Activated CD4-positive, alpha-beta T cell treated with anti-CD3 and anti-CD28 coated beads, Interleukin-2, amount 10 ng/mL, durations not matched to agents 24 days and 14 days (primary cell): ENCODE measurements around the gene GPANK1. TPM values are rescaled to one million over a fixed set of nuclear protein-coding genes. Genes with fewer than 3 reads are reported as not detected.
"Not testable (repeated sequence)": the region's sequence is repeated elsewhere in the genome, so short reads cannot be mapped to it uniquely, and the experiment has no call there.

ENCODE experiments used
- DNase-seq: peaks from one replicate; pipeline ENCODE4 v3.0.0; 2022
- H3K27ac Mint-ChIP-seq: one replicate; pipeline ENCODE4 v1.8.0; 2022; ENCODE audit warnings: mild to moderate bottlenecking, mixed read lengths
- H3K27me3 Mint-ChIP-seq: one replicate; pipeline ENCODE4 v1.8.0; 2022; ENCODE audit warnings: mixed read lengths
- H3K36me3 Mint-ChIP-seq: one replicate; pipeline ENCODE4 v1.8.0; 2022; ENCODE audit warnings: low read depth, mild to moderate bottlenecking, mixed read lengths
- H3K4me1 Mint-ChIP-seq: one replicate; pipeline ENCODE4 v1.8.0; 2021; ENCODE audit warnings: mixed read lengths
- H3K4me3 Mint-ChIP-seq: one replicate; pipeline ENCODE4 v1.8.0; 2022; ENCODE audit warnings: mild to moderate bottlenecking, moderate library complexity, mixed read lengths
- H3K9me3 Mint-ChIP-seq: one replicate; pipeline ENCODE4 v1.8.0; 2021; ENCODE audit warnings: mixed read lengths
- intact Hi-C: fragments of 100-400 bp; cut with micrococcal nuclease; formaldehyde crosslinking; loops from one replicate; pipeline ENCODE4 v1.15.1; 2023
- total RNA-seq: library from RNA; stranded (reverse); gene quantifications from 2 replicates; pipeline ENCODE4 v1.2.3, GENCODE V29; 2022

Gene GPANK1
- total RNA-seq = 32.9 and 33.6 TPM in 2 replicates

- H3K36me3 Mint-ChIP-seq = peaks cover 76% of the 10 kb centered on the region
- no peaks in the 10 kb centered on the region for H3K27me3 Mint-ChIP-seq
- peaks cover 57% of the 10 kb centered on the region for H3K4me1 Mint-ChIP-seq
These were observed at the start of gene GPANK1 for GRCh38 chr6:31664790-31665500. Gene GPANK1 (minus strand): TSS chr6:31664997. CDS start chr6:31664478, 519 bp downstream.

GRCh38 chr6:31713991-31714684, 49.3 kb upstream of the GPANK1 start:
- no peaks in the 10 kb centered on the region for H3K9me3 Mint-ChIP-seq
- no peak for DNase-seq
- no peaks in the 10 kb centered on the region for H3K36me3 Mint-ChIP-seq
- peaks cover 14% of the 10 kb centered on the region for H3K4me1 Mint-ChIP-seq
- H3K4me3 Mint-ChIP-seq = no peak overlapping the region
- intact Hi-C loops = no loop called here
- peaks cover 11% of the 10 kb centered on the region for H3K27me3 Mint-ChIP-seq
- no peak overlapping the region for H3K27ac Mint-ChIP-seq

More at GRCh38 chr6:31664790-31665500, at the start of gene GPANK1:
- Mint-ChIP-seq H3K4me3 (peak within 1 kb of the TSS; percentile 96), H3K27ac (peak within 1 kb of the TSS; percentile 96), H3K9me3 (no peaks in the 10 kb centered on the region)
- intact Hi-C loops = loop anchor here (1.0 to 10.0 kb wide), 10 partner anchors 13 to 1190 kb away; partner anchors contain the start of genes ABHD16A, ATP6V1G2, BAG6 and CLIC1
- DNase-seq = peak; percentile 97

DNA sequence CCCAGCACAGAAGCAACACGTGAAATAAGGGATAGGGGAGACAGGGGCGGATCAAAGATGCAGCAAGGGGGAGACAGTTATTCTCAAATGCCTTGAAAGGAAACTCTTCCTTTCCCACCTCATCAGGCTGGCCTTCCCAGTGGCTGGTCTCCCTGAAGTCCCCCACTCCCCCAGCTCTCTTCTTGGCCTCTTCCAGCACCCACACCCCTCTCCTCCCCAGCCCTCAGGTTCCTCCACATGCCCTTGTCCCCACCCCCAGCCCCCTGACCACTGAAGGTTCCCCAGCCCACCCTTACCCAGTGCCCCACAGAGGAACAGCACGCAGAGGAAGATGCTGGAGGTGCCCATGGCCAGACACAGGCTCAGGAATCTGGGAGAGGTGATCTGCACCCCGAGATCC, 48.7 kb upstream of the GPANK1 start:
- intact Hi-C loops = no loop called here

DNA sequence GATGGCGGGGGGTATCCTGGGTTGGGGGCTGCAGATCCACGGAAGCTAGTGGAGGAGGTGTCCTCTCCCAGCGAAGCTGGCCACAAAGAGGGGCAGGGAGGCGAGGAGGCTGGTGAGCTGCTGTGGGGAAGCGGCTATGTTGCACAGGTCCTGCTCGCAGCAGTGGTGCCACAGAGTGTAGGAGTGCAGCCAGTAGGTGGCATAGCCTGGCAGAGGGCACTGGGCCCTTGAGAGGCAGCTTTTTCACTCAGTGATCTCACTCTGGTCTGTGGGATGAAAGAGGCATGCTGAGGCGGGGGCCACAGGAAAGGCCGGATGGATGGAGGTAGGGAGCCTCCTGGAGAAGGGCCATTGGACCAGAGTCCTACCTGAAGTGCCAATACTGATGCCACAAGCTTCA, 47.5 kb upstream of the GPANK1 start:
- Mint-ChIP-seq H3K9me3 (no peaks in the 10 kb centered on the region), H3K4me3 (no peak overlapping the region), H3K36me3 (no peaks in the 10 kb centered on the region), H3K27ac (no peak overlapping the region), H3K4me1 (peaks cover 14% of the 10 kb centered on the region), H3K27me3 (peaks cover 11% of the 10 kb centered on the region)
- no peak for DNase-seq
- intact Hi-C loops = no loop called here

More for the DNA sequence above, 48.7 kb upstream of the GPANK1 start:
- no peaks in the 10 kb centered on the region for H3K36me3 Mint-ChIP-seq
- peaks cover 11% of the 10 kb centered on the region for H3K27me3 Mint-ChIP-seq
- H3K27ac Mint-ChIP-seq = no peak overlapping the region
- H3K9me3 Mint-ChIP-seq = no peaks in the 10 kb centered on the region
- H3K4me1 Mint-ChIP-seq = peaks cover 14% of the 10 kb centered on the region
- H3K4me3 Mint-ChIP-seq = no peak overlapping the region
- DNase-seq = no peak

- no peak for DNase-seq
- intact Hi-C loops = no loop called here
- Mint-ChIP-seq H3K4me1 (peaks cover 14% of the 10 kb centered on the region), H3K27ac (no peak overlapping the region), H3K4me3 (no peak overlapping the region), H3K36me3 (no peaks in the 10 kb centered on the region), H3K27me3 (peaks cover 11% of the 10 kb centered on the region), H3K9me3 (no peaks in the 10 kb centered on the region)
These were observed 46.4 kb upstream of the GPANK1 start for GRCh38 chr6:31711233-31711632.

DNA sequence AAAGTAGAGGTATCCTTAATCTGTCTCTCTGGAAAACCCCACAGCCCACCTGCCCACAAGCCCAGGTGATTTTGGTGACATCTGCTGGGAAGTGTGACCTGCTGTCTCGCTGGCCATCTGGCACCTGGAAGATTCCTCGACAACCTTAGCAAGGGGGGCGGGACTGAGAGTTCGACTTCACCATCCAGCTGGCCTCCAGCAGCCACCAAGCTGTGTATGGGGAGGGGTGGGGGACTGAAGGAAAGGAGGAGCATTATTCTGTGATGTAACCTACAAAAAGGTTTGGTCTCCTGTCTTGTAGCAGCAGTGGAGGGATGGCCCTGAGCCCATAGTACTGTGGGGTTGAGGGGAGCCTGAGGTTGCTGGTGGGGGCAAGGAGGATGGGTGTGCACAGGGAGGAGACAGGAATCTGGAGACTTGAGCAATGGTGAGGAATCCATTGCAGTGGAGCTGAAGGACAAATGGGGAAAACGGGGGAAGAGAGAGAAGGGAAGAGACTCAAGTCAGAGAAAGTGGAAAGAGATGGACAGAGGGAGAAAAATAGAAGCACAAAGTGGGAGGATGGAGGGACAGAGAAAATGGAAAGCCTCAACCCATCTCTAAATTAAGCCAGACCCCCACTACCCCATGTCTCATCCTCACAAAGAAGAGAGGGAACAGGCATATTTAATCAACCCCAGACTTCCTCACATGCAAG, 45.9 kb upstream of the GPANK1 start:
- Mint-ChIP-seq H3K27me3 (peaks cover 11% of the 10 kb centered on the region), H3K4me1 (peaks cover 14% of the 10 kb centered on the region), H3K36me3 (no peaks in the 10 kb centered on the region), H3K4me3 (no peak overlapping the region), H3K9me3 (no peaks in the 10 kb centered on the region), H3K27ac (no peak overlapping the region)
- intact Hi-C loops = no loop called here
- DNase-seq = no peak

DNA sequence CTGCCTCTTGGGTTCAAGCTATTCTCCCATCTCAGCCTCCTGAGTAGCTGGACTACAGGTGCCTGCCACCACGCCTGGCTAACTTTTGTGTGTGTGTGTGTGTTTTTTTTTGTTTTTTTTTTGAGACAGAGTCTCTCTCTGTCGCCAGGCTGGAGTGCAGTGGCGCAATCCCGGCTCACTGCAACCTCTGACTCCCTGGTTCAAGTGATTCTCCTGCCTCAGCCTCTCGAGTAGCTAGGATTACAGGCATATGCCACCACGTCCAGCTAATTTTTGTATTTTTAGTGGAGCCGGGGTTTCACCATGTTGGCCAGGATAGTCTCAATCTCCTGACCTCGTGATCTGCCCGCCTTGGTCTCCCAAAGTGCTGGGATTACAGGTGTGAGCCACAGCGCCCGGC, 44.4 kb upstream of the GPANK1 start:
- H3K27ac Mint-ChIP-seq, intact Hi-C loops, DNase-seq, H3K36me3 Mint-ChIP-seq, H3K9me3 Mint-ChIP-seq, H3K4me3 Mint-ChIP-seq: not testable (repeated sequence)
- Mint-ChIP-seq H3K4me1 (peaks cover 14% of the 10 kb centered on the region), H3K27me3 (peaks cover 11% of the 10 kb centered on the region)

DNA sequence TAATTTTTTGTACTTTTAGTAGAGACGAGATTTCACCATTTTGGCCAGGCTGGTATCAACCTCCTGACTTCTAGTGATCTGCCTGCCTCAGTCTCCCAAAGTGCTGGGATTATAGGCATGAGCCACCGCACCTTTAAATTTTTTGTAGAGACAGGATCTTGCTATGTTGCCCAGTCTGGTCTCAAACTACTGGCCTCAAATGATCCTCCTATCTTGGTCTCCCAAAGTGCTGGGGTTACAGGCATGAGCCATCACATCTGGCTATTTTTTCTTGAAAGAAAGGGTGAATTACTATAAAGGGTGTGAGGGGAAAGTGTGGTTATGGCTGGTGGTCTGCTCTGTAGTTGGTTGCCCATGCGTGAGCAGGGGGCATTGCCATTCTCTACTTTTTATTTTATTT, 43.4 kb upstream of the GPANK1 start:
- H3K4me3 Mint-ChIP-seq = no peak overlapping the region
- H3K9me3 Mint-ChIP-seq = no peaks in the 10 kb centered on the region
- H3K27me3 Mint-ChIP-seq = peaks cover 10% of the 10 kb centered on the region
- H3K36me3 Mint-ChIP-seq = no peaks in the 10 kb centered on the region
- H3K4me1 Mint-ChIP-seq = peaks cover 20% of the 10 kb centered on the region
- intact Hi-C loops = no loop called here
- no peak for DNase-seq
- H3K27ac Mint-ChIP-seq = no peak overlapping the region

DNA sequence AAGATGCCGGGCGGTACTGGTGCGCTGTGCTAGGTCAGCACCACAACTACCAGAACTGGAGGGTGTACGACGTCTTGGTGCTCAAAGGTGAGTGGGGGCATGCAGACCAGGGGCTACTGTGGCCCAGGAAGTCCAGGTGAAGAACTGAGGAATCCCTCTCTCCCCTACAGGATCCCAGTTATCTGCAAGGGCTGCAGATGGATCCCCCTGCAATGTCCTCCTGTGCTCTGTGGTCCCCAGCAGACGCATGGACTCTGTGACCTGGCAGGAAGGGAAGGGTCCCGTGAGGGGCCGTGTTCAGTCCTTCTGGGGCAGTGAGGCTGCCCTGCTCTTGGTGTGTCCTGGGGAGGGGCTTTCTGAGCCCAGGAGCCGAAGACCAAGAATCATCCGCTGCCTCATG, 42.9 kb upstream of the GPANK1 start:
- Mint-ChIP-seq H3K4me3 (no peak overlapping the region), H3K27me3 (peaks cover 7% of the 10 kb centered on the region), H3K36me3 (peaks cover under 1% of the 10 kb centered on the region), H3K4me1 (peaks cover 21% of the 10 kb centered on the region), H3K9me3 (no peaks in the 10 kb centered on the region), H3K27ac (no peak overlapping the region)
- no peak for DNase-seq
- intact Hi-C loops = no loop called here

DNA sequence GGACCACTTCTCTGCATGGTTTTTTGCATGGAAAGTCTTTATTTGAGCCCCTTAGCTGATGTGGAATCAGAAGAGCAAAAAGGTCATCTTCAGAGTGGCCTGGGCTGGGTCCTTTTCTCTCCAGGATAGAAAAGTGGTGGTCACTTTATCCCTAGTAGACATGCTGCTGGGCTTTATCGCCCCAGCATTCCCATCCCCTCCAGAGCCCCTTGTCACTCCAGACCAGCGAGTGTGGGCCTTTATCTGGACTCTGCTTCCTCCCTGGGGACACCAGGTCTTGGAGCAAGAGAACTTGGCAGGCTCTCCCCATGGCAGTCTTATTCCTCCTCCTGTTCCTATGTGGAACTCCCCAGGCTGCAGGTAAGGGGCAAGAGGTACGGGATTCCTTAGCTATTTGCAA, 41.8 kb upstream of the GPANK1 start, which contains the start of gene LY6G6F:
Gene LY6G6F, plus strand, starts transcription at position 268 of the 400 bp plus-strand sequence. Its CDS starts 41 bp downstream, at position 309.
- Mint-ChIP-seq H3K27me3 (no peaks in the 10 kb centered on the region), H3K4me3 (no peak within 1 kb of the TSS), H3K9me3 (no peaks in the 10 kb centered on the region), H3K4me1 (peaks cover 22% of the 10 kb centered on the region), H3K27ac (no peak within 1 kb of the TSS), H3K36me3 (peaks cover 5% of the 10 kb centered on the region)
- DNase-seq = peak; percentile 56
- intact Hi-C loops = no loop called here

GRCh38 chr6:31705931-31706330, 41.1 kb upstream of the GPANK1 start:
- no peak overlapping the region for H3K4me3 Mint-ChIP-seq
- peaks cover 5% of the 10 kb centered on the region for H3K36me3 Mint-ChIP-seq
- intact Hi-C loops = no loop called here
- no peak overlapping the region for H3K27ac Mint-ChIP-seq
- H3K27me3 Mint-ChIP-seq = no peaks in the 10 kb centered on the region
- peaks cover 23% of the 10 kb centered on the region for H3K4me1 Mint-ChIP-seq
- DNase-seq = no peak
- H3K9me3 Mint-ChIP-seq = no peaks in the 10 kb centered on the region

DNA sequence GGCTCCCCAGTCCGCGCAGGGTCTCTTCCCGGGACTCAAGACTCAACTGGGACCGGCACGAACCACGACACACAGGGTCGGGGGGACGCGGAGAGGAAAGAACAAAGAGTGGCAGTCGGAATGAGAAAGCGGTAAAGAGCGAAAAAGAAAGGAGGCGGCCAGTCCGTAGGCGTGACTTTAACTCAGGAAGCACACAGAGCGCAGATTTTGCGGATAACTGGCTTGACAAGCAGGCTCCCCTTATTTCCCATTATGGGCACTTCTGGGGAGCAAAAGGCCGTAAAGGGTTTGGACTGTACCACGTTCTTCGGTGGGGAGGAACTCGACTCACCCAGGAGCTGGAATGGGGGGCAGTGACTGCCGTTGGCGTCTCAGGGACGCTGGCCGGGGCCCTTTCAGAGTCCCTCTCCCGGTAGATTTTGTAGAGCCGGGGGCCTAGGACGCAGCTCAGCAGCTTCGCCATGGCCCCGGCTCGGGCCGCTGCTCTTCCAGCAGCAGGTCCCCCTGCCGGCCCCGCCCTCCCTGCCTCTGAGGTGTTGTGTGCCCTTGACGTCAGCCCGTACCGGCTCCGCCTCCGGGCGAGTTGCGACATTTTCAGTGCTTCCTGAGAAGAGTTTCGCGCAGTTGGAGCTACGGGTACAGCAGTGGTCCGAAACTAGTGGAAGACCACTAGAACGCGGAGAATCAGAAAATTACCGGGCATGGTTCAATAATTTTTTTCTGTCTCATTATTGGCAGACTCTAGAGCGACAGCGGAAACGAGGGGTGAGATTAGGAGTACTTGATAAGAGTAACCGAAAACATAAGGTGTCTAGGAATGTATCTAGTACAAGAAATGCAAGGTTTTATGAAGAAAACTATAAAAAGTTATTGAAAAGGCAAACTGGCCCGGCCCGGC, 38.3 kb upstream of the GPANK1 start, which contains the start of gene ABHD16A:
Gene ABHD16A, minus strand, starts transcription at position 506 of the 898 bp plus-strand sequence. Its CDS starts 43 bp downstream, at position 463.
- no peaks in the 10 kb centered on the region for H3K9me3 Mint-ChIP-seq
- peaks cover 23% of the 10 kb centered on the region for H3K4me1 Mint-ChIP-seq
- H3K36me3 Mint-ChIP-seq = peaks cover 10% of the 10 kb centered on the region
- no peaks in the 10 kb centered on the region for H3K27me3 Mint-ChIP-seq
- peak within 1 kb of the TSS; percentile 99 for H3K27ac Mint-ChIP-seq
- intact Hi-C loops = loop anchor here (1.0 to 2.0 kb wide), 5 partner anchors 22 to 160 kb away; partner anchors contain the start of genes CLIC1 and LY6G5C
- H3K4me3 Mint-ChIP-seq = peak within 1 kb of the TSS; percentile 98
- peak; percentile 99 for DNase-seq

DNA sequence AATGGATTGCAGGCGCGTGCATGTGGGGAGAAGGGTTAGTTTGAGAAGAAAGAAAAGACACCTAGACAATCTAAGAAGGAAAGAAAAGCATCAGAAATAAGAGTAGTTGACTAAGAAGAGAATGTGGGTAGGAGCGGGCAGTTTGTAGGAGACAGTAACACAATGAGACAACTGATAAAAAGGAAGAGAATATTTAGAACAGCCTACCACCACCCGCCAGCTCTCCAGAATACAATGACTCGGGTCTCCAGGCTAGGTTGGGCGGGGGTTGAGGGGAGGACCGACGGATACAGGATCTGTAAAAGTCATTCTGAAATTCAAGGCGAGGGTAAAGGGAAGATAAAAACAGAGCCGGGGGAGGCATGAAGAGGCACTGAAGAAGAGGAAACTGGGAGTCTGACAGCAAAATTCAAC, 37.6 kb upstream of the GPANK1 start:
- Mint-ChIP-seq H3K27me3 (no peaks in the 10 kb centered on the region), H3K27ac (peak overlapping the region; percentile 99), H3K4me1 (peaks cover 28% of the 10 kb centered on the region), H3K9me3 (no peaks in the 10 kb centered on the region), H3K4me3 (peak overlapping the region; percentile 98), H3K36me3 (peaks cover 14% of the 10 kb centered on the region)
- no peak for DNase-seq
- intact Hi-C loops = loop anchor here (2.0 kb wide), 2 partner anchors 22 to 24 kb away; partner anchors contain the start of gene LY6G5C
